GM12878 (cell line): ENCODE results near the gene SH3BP1. TPM values are rescaled to one million over a fixed set of nuclear protein-coding genes. Genes with fewer than 3 reads are reported as not detected.

ENCODE experiments used
- ATAC-seq: fragments of 200-7000 bp; cut with Tn5 transposase; 3 replicates; pipeline ENCODE4 v1.9.1; 2020; ENCODE audit warnings: mild to moderate bottlenecking, moderate library complexity
- BruUV-seq: library from RNA; stranded (reverse); fragments of 400-500 nt; replicated peaks from 2 replicates; lab custom pipeline; 2021; lab: Mats Ljungman, UMichigan
- CTCF ChIA-PET: fragments of 300-600 bp; sonication (Branson Sonifier 250); formaldehyde crosslinking; extraction: SDS; loops from one replicate; lab custom pipeline; 2021; ENCODE audit warnings: inconsistent platforms; lab: Yijun Ruan, JAX
- POLR2A ChIA-PET: fragments of 350-600 bp; formaldehyde crosslinking; extraction: SDS; loops from one replicate; lab custom pipeline; 2021; ENCODE audit warnings: inconsistent platforms; lab: Charles Lee
- RAD21 ChIA-PET: fragments of 300-600 bp; sonication (Branson Sonifier 250); formaldehyde crosslinking; loops from one replicate; lab custom pipeline; 2023; ENCODE audit warnings: antibody characterized with exemption; ENCODE audit not compliant: unreplicated experiment; lab: Charles Lee
- SMC1A ChIA-PET: fragments of 300-600 bp; sonication (Branson Sonifier 250); formaldehyde crosslinking; loops from one replicate; lab custom pipeline; 2023; ENCODE audit not compliant: unreplicated experiment, uncharacterized antibody; lab: Charles Lee
- DNase-seq: peaks from one replicate; pipeline ENCODE4 v3.0.0-alpha.2; 2011; ENCODE audit warnings: low read depth, low spot score
- FAIRE-seq: peaks from 3 replicates; lab custom pipeline; 2011; peaks lifted over from hg19 to GRCh38; lab: Jason Lieb, UNC
- H2AFZ ChIP-seq: 2 replicates; pipeline ENCODE4 v1.6.0; 2011; ENCODE audit warnings: low read depth, low read length, control low read depth; ENCODE audit not compliant: control insufficient read depth
- H3K27ac ChIP-seq: 2 replicates; pipeline ENCODE4 v1.5.1; 2011; ENCODE audit warnings: control low read depth; ENCODE audit not compliant: control insufficient read depth, insufficient read depth
- H3K27me3 ChIP-seq, 2 experiments: replicated peaks in 1 of 2; 2 replicates each; pipeline versions ENCODE4 v1.6.0 to v1.6.1; 2011; ENCODE audit warnings: low read length in 1 of 2; ENCODE audit not compliant: control insufficient read depth in 2 of 2, insufficient read depth in 2 of 2
- H3K36me3 ChIP-seq, 2 experiments: 2 replicates each; pipeline ENCODE4 v1.5.1; 2011; ENCODE audit warnings: low read length in 1 of 2; ENCODE audit not compliant: control insufficient read depth in 2 of 2, insufficient read depth in 2 of 2
- H3K4me1 ChIP-seq: 2 replicates; pipeline ENCODE4 v1.6.1; 2011; ENCODE audit warnings: mild to moderate bottlenecking, low read length, moderate library complexity, mixed read lengths; ENCODE audit not compliant: control insufficient read depth, insufficient read depth
- H3K4me2 ChIP-seq: 2 replicates; pipeline ENCODE4 v1.6.0; 2011; ENCODE audit warnings: control low read depth; ENCODE audit not compliant: control insufficient read depth, insufficient read depth
- H3K4me3 ChIP-seq: fragments of 200-600 bp; sonication (generic); 2 replicates; pipeline ENCODE4 v1.5.1; 2016
- H3K79me2 ChIP-seq: 2 replicates; pipeline ENCODE4 v1.6.0; 2011; ENCODE audit warnings: low read length; ENCODE audit not compliant: control insufficient read depth, insufficient read depth
- H3K9ac ChIP-seq: 2 replicates; pipeline ENCODE4 v1.8.0; 2011; ENCODE audit warnings: low read length, control low read depth, mixed read lengths; ENCODE audit not compliant: control insufficient read depth, insufficient read depth
- H3K9me3 ChIP-seq: replicated peaks from 3 replicates; pipeline ENCODE4 v1.5.1; 2011; ENCODE audit warnings: mild to moderate bottlenecking, low read length; ENCODE audit not compliant: control insufficient read depth, insufficient read depth
- H4K20me1 ChIP-seq: 2 replicates; pipeline ENCODE4 v1.6.0; 2011; ENCODE audit not compliant: control insufficient read depth, insufficient read depth
- BRCA1 ChIP-seq: IDR thresholded peaks from 2 replicates; pipeline ENCODE4 v1.6.1; 2011; ENCODE audit warnings: low read depth, low read length, improper control_type of control experiment
- E2F8 ChIP-seq: fragments of 450-650 bp; IDR thresholded peaks from 2 replicates; pipeline ENCODE4 v1.6.1; 2018; ENCODE audit warnings: mild to moderate bottlenecking, low read depth, moderate library complexity; ENCODE audit not compliant: partially characterized antibody
- HDAC2 ChIP-seq: fragments of 200-600 bp; sonication (generic); IDR thresholded peaks from 2 replicates; pipeline ENCODE4 v1.6.1; 2017
- RAD21 ChIP-seq: IDR thresholded peaks from 2 replicates; pipeline ENCODE4 v1.6.1; 2011; ENCODE audit warnings: mild to moderate bottlenecking, low read depth, low read length, moderate library complexity; ENCODE audit not compliant: insufficient read depth
- ZBTB33 ChIP-seq: fragments of 450-650 bp; IDR thresholded peaks from 2 replicates; pipeline ENCODE4 v1.6.1; 2017; ENCODE audit warnings: mild to moderate bottlenecking
- ZNF217 ChIP-seq: fragments of 450-650 bp; IDR thresholded peaks from 2 replicates; pipeline ENCODE4 v1.6.1; 2017; ENCODE audit warnings: antibody characterized with exemption, mild to moderate bottlenecking
- WGBS: methylation state at CpG from one replicate; pipeline ENCODE4 v1.1.6; 2016; ENCODE audit warnings: low lambda C conversion rate; ENCODE audit not compliant: insufficient replicate concordance, insufficient coverage; ENCODE audit errors: missing lambda C conversion rate; 5-methylcytosine and 5-hydroxymethylcytosine counted together
- in situ Hi-C: fragments of 300-500 bp; cut with MboI; formaldehyde crosslinking; loops from 9 replicates; pipeline ENCODE4 v1.14.3; 2018; ENCODE audit warnings: mixed read lengths
- intact Hi-C: fragments of 100-400 bp; cut with micrococcal nuclease; formaldehyde crosslinking; loops from one replicate; pipeline ENCODE4 v1.14.2; 2022; ENCODE audit not compliant: unreplicated experiment
- polyA plus RNA-seq, 11 experiments: library from polyadenylated mRNA; depleted of rRNA in 4 of 11; unstranded in 6 of 11; stranded (reverse) in 5 of 11; fragments of >200 nt; fragmentation: Nextera tagmentation in 4 of 11; fragmentation: Illumina TruSeq in 1 of 11; extraction: Ambion mirVana in 4 of 11; extraction: Trizol in 1 of 11; gene quantifications; 1 replicate in 1 of 11; 2 replicates in 10 of 11; pipeline versions ENCODE4 v1.2.1 to v1.2.3, GENCODE V29; 2011 to 2016; ENCODE audit warnings: inconsistent platforms in 2 of 11, missing spikeins in 2 of 11, low read depth in 1 of 11
- total RNA-seq, 4 experiments: library from RNA; depleted of rRNA in 3 of 4; stranded (reverse); fragments of >200 nt in 3 of 4; fragmentation: Illumina TruSeq in 1 of 4; extraction: Trizol in 1 of 4; gene quantifications; 2 replicates each; pipeline versions ENCODE4 v1.2.1 to v1.2.3, GENCODE V29; 2013 to 2021

The SH3BP1 gene
- total and polyA plus RNA-seq, 10 of the 15 experiments (the other 5 are each of a cell fraction or from before 2014, with no cell fraction given), result 0.29 to 70.5 (median 22.5) TPM

- Histone ChIP-seq H3K36me3 (peaks cover under 1 to 6% of the 10 kb centered on the region in 2 experiments; a peak in 3 of 4 replicates), H2AFZ (no peak overlapping the region), H3K9me3 (no peaks in the 10 kb centered on the region), H3K27me3 (no peaks in the 10 kb centered on the region), H3K79me2 (no peaks in the 10 kb centered on the region), H3K4me3 (no peak overlapping the region), H3K27ac (no peak overlapping the region), H3K4me1 (no peaks in the 10 kb centered on the region; the same call in 1 of the 2 replicates), H3K9ac (no peak overlapping the region), H3K4me2 (no peak overlapping the region), H4K20me1 (no peaks in the 10 kb centered on the region)
- no peak for ATAC-seq
- no peak for DNase-seq
- intact Hi-C loops (no loop called here), in situ Hi-C loops (no loop called here)
- BruUV-seq, result no TSS peak
- ChIA-PET POLR2A (interaction anchor here (0.5 kb wide), 1 partner anchor 95 kb away, joined by 5 read pairs; no protein-coding TSS in a partner anchor), RAD21 (interaction anchor here (0.7 kb wide), 2 partner anchors 66 to 84 kb away, joined by 3 to 4 read pairs; no protein-coding TSS in a partner anchor), SMC1A (no interaction called here), CTCF (no interaction called here)
- 86% methylated on average over 3 of the region's 3 CpGs for WGBS
- no peak for FAIRE-seq
- no peak for TF ChIP-seq E2F8
- no peak for TF ChIP-seq RAD21
- TF ChIP-seq ZNF217, result no peak
- TF ChIP-seq BRCA1, result no peak
- TF ChIP-seq ZBTB33, result no peak
- no peak for TF ChIP-seq HDAC2
Observed at GRCh38 chr22:37697538-37697835, 58.0 kb downstream of the SH3BP1 start.
